Retinal pigment epithelial cell (primary cell): Measurements from ENCODE around the gene SH3BP1.
"Not testable (repeated sequence)": the region's sequence is repeated elsewhere in the genome, so short reads cannot be mapped to it uniquely, and the experiment has no call there.

ENCODE experiments used
- DNase-seq: peaks from one replicate; pipeline ENCODE4 v3.0.0-alpha.2; 2010; ENCODE audit warnings: low read depth
- H3K4me3 ChIP-seq: 2 replicates; pipeline ENCODE4 v1.5.1; 2011; ENCODE audit warnings: mild to moderate bottlenecking, low read length, control low read depth, moderate library complexity
- TF ChIP-seq, protein P1 (sequence below): conservative IDR thresholded peaks from 2 replicates; pipeline ENCODE4 v1.5.1; 2011; ENCODE audit warnings: low read depth, low read length, control low read depth, inconsistent platforms

The SH3BP1 gene

GRCh38 chr22:37601540-37602442 is 37.7 kb upstream of the SH3BP1 start:
- peak; percentile 40 for DNase-seq
- TF ChIP-seq, protein P1, sequence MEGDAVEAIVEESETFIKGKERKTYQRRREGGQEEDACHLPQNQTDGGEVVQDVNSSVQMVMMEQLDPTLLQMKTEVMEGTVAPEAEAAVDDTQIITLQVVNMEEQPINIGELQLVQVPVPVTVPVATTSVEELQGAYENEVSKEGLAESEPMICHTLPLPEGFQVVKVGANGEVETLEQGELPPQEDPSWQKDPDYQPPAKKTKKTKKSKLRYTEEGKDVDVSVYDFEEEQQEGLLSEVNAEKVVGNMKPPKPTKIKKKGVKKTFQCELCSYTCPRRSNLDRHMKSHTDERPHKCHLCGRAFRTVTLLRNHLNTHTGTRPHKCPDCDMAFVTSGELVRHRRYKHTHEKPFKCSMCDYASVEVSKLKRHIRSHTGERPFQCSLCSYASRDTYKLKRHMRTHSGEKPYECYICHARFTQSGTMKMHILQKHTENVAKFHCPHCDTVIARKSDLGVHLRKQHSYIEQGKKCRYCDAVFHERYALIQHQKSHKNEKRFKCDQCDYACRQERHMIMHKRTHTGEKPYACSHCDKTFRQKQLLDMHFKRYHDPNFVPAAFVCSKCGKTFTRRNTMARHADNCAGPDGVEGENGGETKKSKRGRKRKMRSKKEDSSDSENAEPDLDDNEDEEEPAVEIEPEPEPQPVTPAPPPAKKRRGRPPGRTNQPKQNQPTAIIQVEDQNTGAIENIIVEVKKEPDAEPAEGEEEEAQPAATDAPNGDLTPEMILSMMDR = no peak
- H3K4me3 ChIP-seq = no peak overlapping the region

- not testable (repeated sequence) for H3K4me3 ChIP-seq, DNase-seq
These were observed 36.8 kb upstream of the SH3BP1 start for GRCh38 chr22:37602546-37603277.

DNA sequence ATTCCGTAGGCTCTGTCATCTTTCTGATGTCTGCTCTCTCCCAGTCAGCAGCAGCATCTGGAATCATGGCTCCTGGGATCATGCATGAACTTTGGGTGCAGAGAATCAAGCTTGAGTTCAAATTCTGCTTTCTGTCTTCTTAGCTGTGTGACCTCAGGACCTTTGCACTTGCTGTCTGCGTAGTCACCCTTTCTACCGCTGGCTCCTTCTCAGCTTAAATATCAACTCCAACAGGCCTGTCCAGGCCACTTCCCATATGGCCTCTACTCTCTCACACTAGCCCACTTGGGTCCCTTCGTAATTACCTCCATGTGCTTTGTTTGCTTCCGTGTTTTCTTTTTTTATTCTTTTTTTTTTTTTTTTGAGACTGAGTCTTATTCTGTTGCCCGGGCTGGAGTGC is 35.4 kb upstream of the SH3BP1 start:
- DNase-seq = no peak
- no peak overlapping the region for H3K4me3 ChIP-seq
- TF ChIP-seq, protein P1 = no peak

DNA sequence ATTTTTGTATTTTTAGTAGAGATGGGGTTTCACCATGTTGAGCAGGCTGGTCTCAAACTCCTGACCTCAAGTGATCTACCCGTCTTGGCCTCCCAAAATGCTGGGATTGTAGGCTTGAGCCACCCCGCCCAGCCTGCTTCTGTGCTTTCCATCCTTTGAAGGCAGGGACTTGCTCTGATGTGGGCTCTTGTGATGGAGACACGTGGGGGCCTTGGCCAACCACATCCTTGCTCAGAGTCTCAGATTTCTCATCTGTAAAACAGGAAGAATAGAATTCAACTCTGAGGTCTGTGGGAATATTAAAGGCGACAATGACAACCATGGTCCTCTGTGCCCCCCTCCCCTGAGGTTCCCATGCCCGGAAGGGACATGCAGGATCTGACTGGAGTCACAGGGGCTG is 34.6 kb upstream of the SH3BP1 start:
- no peak for DNase-seq
- TF ChIP-seq, protein P1 = no peak
- no peak overlapping the region for H3K4me3 ChIP-seq

DNA sequence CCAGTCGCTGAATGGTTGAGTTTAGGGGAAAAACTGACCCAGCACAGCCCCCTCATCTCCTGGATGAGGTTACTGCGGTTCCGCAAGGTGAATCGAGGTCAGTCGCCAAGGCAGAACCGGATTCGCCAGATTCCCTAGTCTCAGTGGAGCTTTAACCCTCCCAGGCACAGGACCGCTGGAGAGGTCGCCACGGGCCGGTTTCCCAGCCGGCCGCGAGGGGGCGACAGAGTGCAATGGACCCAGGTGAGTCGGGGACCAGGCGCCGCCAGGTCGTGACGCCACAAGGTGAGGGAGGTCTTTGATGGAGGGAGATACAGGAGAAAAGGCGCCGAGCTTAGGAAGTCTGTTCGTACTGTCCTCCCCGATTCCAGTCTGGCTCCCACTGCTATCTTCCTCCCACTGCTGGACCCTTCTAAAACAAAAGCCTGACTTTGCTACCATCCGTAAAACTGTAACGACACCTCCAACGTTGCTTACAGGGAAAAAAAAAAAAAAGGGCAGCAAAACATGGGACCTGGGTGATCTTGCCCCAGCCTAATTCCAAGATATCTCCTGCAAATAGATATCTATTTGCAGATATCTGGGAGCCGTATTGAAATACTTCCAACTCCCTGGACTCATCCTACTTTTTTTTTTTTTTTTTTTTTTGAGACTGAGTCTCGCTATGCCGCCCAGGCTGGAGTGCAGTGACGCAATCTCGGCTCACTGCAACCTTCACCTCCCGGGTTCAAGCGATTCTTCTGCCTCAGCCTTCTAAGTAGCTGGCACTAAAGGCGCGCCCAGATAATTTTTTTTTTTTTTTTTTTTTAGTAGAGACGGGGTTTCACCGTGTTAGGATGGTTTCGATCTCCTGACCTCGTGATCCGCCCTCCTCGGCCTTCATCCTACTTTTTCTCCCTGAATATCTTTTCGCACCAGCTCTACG is 32.2 kb upstream of the SH3BP1 start:
- TF ChIP-seq, protein P1 = peak; percentile 98
- peak; percentile 22 for DNase-seq
- peak overlapping the region; percentile 45 for H3K4me3 ChIP-seq

- DNase-seq = no peak
- TF ChIP-seq, protein P1 = no peak
These were observed 31.5 kb upstream of the SH3BP1 start for GRCh38 chr22:37607935-37608476.

More at GRCh38 chr22:37607935-37608476, 31.5 kb upstream of the SH3BP1 start:
- H3K4me3 ChIP-seq = peak overlapping the region; percentile 83
